ENCODE data around the gene CD300C.

Gene CD300C

GRCh38 chr17:74552037-74552436 is 6.1 kb upstream of the CD300C start:
- Histone ChIP-seq H3K36me3 (ENCODE audit: control insufficient read depth, low read length) (no peaks in the 10 kb centered on the region), H3K9me3 (ENCODE audit: control insufficient read depth, insufficient read depth, low read length) (no peaks in the 10 kb centered on the region), H3K27me3 (ENCODE audit: control insufficient read depth, low read length) (no peaks in the 10 kb centered on the region), H3F3A (ENCODE audit: control insufficient read depth, insufficient read depth) (no peaks in the 10 kb centered on the region), H3K4me1 (ENCODE audit: control insufficient read depth, low read length) (no peaks in the 10 kb centered on the region), H3K4me3 (ENCODE audit: low read length) (no peak overlapping the region), H3K9me2 (replicated peaks; ENCODE audit: control insufficient read depth, low read length) (no peaks in the 10 kb centered on the region), H3K4me2 (ENCODE audit: low read length) (no peak overlapping the region), H4K20me1 (ENCODE audit: control insufficient read depth, insufficient read depth, low read depth, low read length) (no peaks in the 10 kb centered on the region), H3K79me2 (ENCODE audit: control insufficient read depth, low read length) (no peaks in the 10 kb centered on the region), H3K27ac (ENCODE audit: low read depth, low read length) (no peak overlapping the region)
- no peak for TF ChIP-seq CTCF (IDR thresholded peaks at IDR 0.05; ENCODE audit: low read depth, low read length, poor library complexity, severe bottlenecking)

- Histone ChIP-seq H4K20me1 (ENCODE audit: control insufficient read depth, insufficient read depth, low read depth, low read length) (no peaks in the 10 kb centered on the region), H3K36me3 (ENCODE audit: control insufficient read depth, low read length) (no peaks in the 10 kb centered on the region), H3K27me3 (ENCODE audit: control insufficient read depth, low read length) (no peaks in the 10 kb centered on the region), H3K27ac (ENCODE audit: low read depth, low read length) (no peak overlapping the region), H3K4me2 (ENCODE audit: low read length) (no peak overlapping the region), H3K4me3 (ENCODE audit: low read length) (no peak overlapping the region), H3K9me2 (replicated peaks; ENCODE audit: control insufficient read depth, low read length) (no peaks in the 10 kb centered on the region), H3K9me3 (ENCODE audit: control insufficient read depth, insufficient read depth, low read length) (no peaks in the 10 kb centered on the region), H3K4me1 (ENCODE audit: control insufficient read depth, low read length) (no peaks in the 10 kb centered on the region), H3K79me2 (ENCODE audit: control insufficient read depth, low read length) (no peaks in the 10 kb centered on the region), H3F3A (ENCODE audit: control insufficient read depth, insufficient read depth) (no peaks in the 10 kb centered on the region)
- TF ChIP-seq EZH2phosphoT487 (IDR thresholded peaks at IDR 0.05; ENCODE audit: borderline replicate concordance, low read length) = no peak
- TF ChIP-seq CTCF (IDR thresholded peaks at IDR 0.05; ENCODE audit: low read depth, low read length, poor library complexity, severe bottlenecking) = no peak
Measured at GRCh38 chr17:74550602-74551001, 4.7 kb upstream of the CD300C start.

GRCh38 chr17:74549343-74549742 is 3.4 kb upstream of the CD300C start:
- Histone ChIP-seq H3K36me3 (ENCODE audit: control insufficient read depth, low read length) (no peaks in the 10 kb centered on the region), H3K4me2 (ENCODE audit: low read length) (no peak overlapping the region), H3K27me3 (ENCODE audit: control insufficient read depth, low read length) (no peaks in the 10 kb centered on the region), H3F3A (ENCODE audit: control insufficient read depth, insufficient read depth) (no peaks in the 10 kb centered on the region), H3K4me3 (ENCODE audit: low read length) (no peak overlapping the region), H3K9me2 (replicated peaks; ENCODE audit: control insufficient read depth, low read length) (no peaks in the 10 kb centered on the region), H3K9me3 (ENCODE audit: control insufficient read depth, insufficient read depth, low read length) (no peaks in the 10 kb centered on the region), H3K4me1 (ENCODE audit: control insufficient read depth, low read length) (no peaks in the 10 kb centered on the region), H3K79me2 (ENCODE audit: control insufficient read depth, low read length) (no peaks in the 10 kb centered on the region), H3K27ac (ENCODE audit: low read depth, low read length) (no peak overlapping the region), H4K20me1 (ENCODE audit: control insufficient read depth, insufficient read depth, low read depth, low read length) (no peaks in the 10 kb centered on the region)
- TF ChIP-seq EZH2phosphoT487 (IDR thresholded peaks at IDR 0.05; ENCODE audit: borderline replicate concordance, low read length) (no peak), CTCF (IDR thresholded peaks at IDR 0.05; ENCODE audit: low read depth, low read length, poor library complexity, severe bottlenecking) (no peak)

- Histone ChIP-seq H3K9me2 (replicated peaks; ENCODE audit: control insufficient read depth, low read length) (no peaks in the 10 kb centered on the region), H3K4me3 (ENCODE audit: low read length) (no peak overlapping the region), H3K4me1 (ENCODE audit: control insufficient read depth, low read length) (no peaks in the 10 kb centered on the region), H3K27me3 (ENCODE audit: control insufficient read depth, low read length) (no peaks in the 10 kb centered on the region), H3K4me2 (ENCODE audit: low read length) (no peak overlapping the region), H3K36me3 (ENCODE audit: control insufficient read depth, low read length) (no peaks in the 10 kb centered on the region), H3F3A (ENCODE audit: control insufficient read depth, insufficient read depth) (no peaks in the 10 kb centered on the region), H3K9me3 (ENCODE audit: control insufficient read depth, insufficient read depth, low read length) (no peaks in the 10 kb centered on the region), H3K79me2 (ENCODE audit: control insufficient read depth, low read length) (no peaks in the 10 kb centered on the region), H3K27ac (ENCODE audit: low read depth, low read length) (no peak overlapping the region), H4K20me1 (ENCODE audit: control insufficient read depth, insufficient read depth, low read depth, low read length) (no peaks in the 10 kb centered on the region)
- no peak for TF ChIP-seq EZH2phosphoT487 (IDR thresholded peaks at IDR 0.05; ENCODE audit: borderline replicate concordance, low read length)
Measured at GRCh38 chr17:74547736-74548135, 1.8 kb upstream of the CD300C start.

Measured in DOHH2 (cell line).